PC-3 (cell line): Measurements from ENCODE around the gene EFTUD2. TPM values are rescaled to one million over a fixed set of nuclear protein-coding genes. Genes with fewer than 3 reads are reported as not detected.

Experiments
- ATAC-seq: fragments of 200-7000 bp; cut with Tn5 transposase; 2 replicates; pipeline ENCODE4 v1.9.1; 2020; ENCODE audit warnings: mild to moderate bottlenecking, moderate library complexity
- BruUV-seq: library from RNA; stranded (reverse); fragments of 400-500 nt; replicated peaks from 2 replicates; lab custom pipeline; 2021; lab: Mats Ljungman, UMichigan
- CTCF ChIA-PET: fragments of 300-600 bp; sonication (Branson Sonifier 250); formaldehyde crosslinking; loops from one replicate; lab custom pipeline; 2022; ENCODE audit warnings: antibody characterized with exemption; lab: Charles Lee
- POLR2A ChIA-PET: fragments of 300-600 bp; sonication (Branson Sonifier 250); formaldehyde crosslinking; loops from one replicate; lab custom pipeline; 2022; ENCODE audit warnings: antibody characterized with exemption; ENCODE audit not compliant: unreplicated experiment; lab: Charles Lee
- DNase-seq: peaks from one replicate; pipeline ENCODE4 v3.0.0-alpha.2; 2015
- H2AFZ ChIP-seq: fragments of 300-600 bp; sonication (generic); 2 replicates; pipeline ENCODE4 v1.6.0; 2016; ENCODE audit warnings: antibody characterized with exemption, low read length
- H3F3A ChIP-seq: fragments of 300-600 bp; sonication (generic); one replicate; pipeline ENCODE4 v1.6.0; 2017; ENCODE audit warnings: antibody characterized with exemption, low read length, control low read depth, mild to moderate bottlenecking; ENCODE audit not compliant: unreplicated experiment
- H3K27ac ChIP-seq: fragments of 300-600 bp; sonication (generic); 2 replicates; pipeline ENCODE4 v1.5.1; 2016; ENCODE audit warnings: mild to moderate bottlenecking, low read length
- H3K27me3 ChIP-seq: fragments of 300-600 bp; sonication (generic); 2 replicates; pipeline ENCODE4 v1.6.1; 2016; ENCODE audit warnings: low read length, mixed read lengths
- H3K36me3 ChIP-seq: fragments of 300-600 bp; sonication (generic); 2 replicates; pipeline ENCODE4 v1.6.1; 2016; ENCODE audit warnings: low read depth, mixed run types, low read length, mixed read lengths
- H3K4me1 ChIP-seq: fragments of 300-600 bp; sonication (generic); 2 replicates; pipeline ENCODE4 v1.5.1; 2016; ENCODE audit warnings: low read length; ENCODE audit not compliant: insufficient read depth
- H3K4me2 ChIP-seq: fragments of 300-600 bp; sonication (generic); 2 replicates; pipeline ENCODE4 v1.6.0; 2016; ENCODE audit warnings: low read length
- H3K4me3 ChIP-seq: fragments of 300-600 bp; sonication (generic); 2 replicates; pipeline ENCODE4 v1.5.1; 2016; ENCODE audit warnings: mild to moderate bottlenecking, low read length, mixed read lengths
- H3K79me2 ChIP-seq: fragments of 300-600 bp; sonication (generic); 2 replicates; pipeline ENCODE4 v1.6.1; 2017; ENCODE audit warnings: low read length, mixed read lengths
- H3K9ac ChIP-seq: fragments of 300-600 bp; sonication (generic); 2 replicates; pipeline ENCODE4 v1.6.0; 2016; ENCODE audit warnings: mild to moderate bottlenecking, low read length
- H3K9me2 ChIP-seq: fragments of 300-600 bp; sonication (generic); replicated peaks from 2 replicates; pipeline ENCODE4 v1.6.1; 2016; ENCODE audit warnings: mixed run types, low read length, mixed read lengths
- H3K9me3 ChIP-seq: fragments of 300-600 bp; sonication (generic); 2 replicates; pipeline ENCODE4 v1.6.1; 2016; ENCODE audit warnings: low read length, mixed read lengths
- H4K20me1 ChIP-seq: fragments of 300-600 bp; sonication (generic); 2 replicates; pipeline ENCODE4 v1.6.1; 2016; ENCODE audit warnings: low read length, mixed read lengths
- CTCF ChIP-seq: fragments of 300-600 bp; sonication (generic); conservative IDR thresholded peaks from 2 replicates; pipeline ENCODE4 v1.5.1; 2017; ENCODE audit warnings: antibody characterized with exemption, low read depth, mild to moderate bottlenecking, low read length
- EZH2 ChIP-seq: fragments of 300-600 bp; sonication (generic); IDR thresholded peaks from one replicate; pipeline ENCODE4 v1.6.1; 2017; ENCODE audit warnings: antibody characterized with exemption, mild to moderate bottlenecking, low read length; ENCODE audit not compliant: unreplicated experiment
- EZH2phosphoT487 ChIP-seq: fragments of 300-600 bp; sonication (generic); IDR thresholded peaks from 2 replicates; pipeline ENCODE4 v1.6.1; 2018; ENCODE audit warnings: mild to moderate bottlenecking, antibody characterized with exemption, low read length, borderline replicate concordance
- intact Hi-C: fragments of 100-400 bp; cut with micrococcal nuclease; formaldehyde crosslinking; loops from 2 replicates; pipeline ENCODE4 v1.9.0; 2023
- total RNA-seq: library from RNA; depleted of rRNA; stranded (reverse); fragments of >200 nt; gene quantifications from 2 replicates; pipeline ENCODE4 v1.2.3, GENCODE V29; 2014

The EFTUD2 gene
- total RNA-seq, 1 experiment from 2014 or later, result 227 TPM

GRCh38 chr17:44903012-44903685 lies 3.9 kb upstream of the EFTUD2 start:
- Histone ChIP-seq H4K20me1 (no peaks in the 10 kb centered on the region), H2AFZ (no peak overlapping the region), H3K4me3 (no peak overlapping the region), H3K4me2 (no peak overlapping the region), H3K9me3 (no peaks in the 10 kb centered on the region), H3F3A (peaks cover 4% of the 10 kb centered on the region), H3K79me2 (peaks cover 11% of the 10 kb centered on the region), H3K9ac (no peak overlapping the region), H3K9me2 (no peaks in the 10 kb centered on the region), H3K36me3 (no peaks in the 10 kb centered on the region), H3K4me1 (peaks cover 46% of the 10 kb centered on the region), H3K27ac (no peak overlapping the region), H3K27me3 (no peaks in the 10 kb centered on the region)
- POLR2A ChIA-PET, result no interaction called here
- intact Hi-C loops, result loop anchor here (5.0 kb wide), 1 partner anchor 119 kb away; no protein-coding TSS in a partner anchor
- CTCF ChIA-PET, result no interaction called here
- ATAC-seq (no peak), DNase-seq (no peak)
- no peak for TF ChIP-seq EZH2
- TF ChIP-seq CTCF, result no peak
- TF ChIP-seq EZH2phosphoT487, result no peak
- no TSS peak for BruUV-seq

- TF ChIP-seq EZH2phosphoT487, result no peak
- TF ChIP-seq CTCF, result no peak
- TF ChIP-seq EZH2, result no peak
- Histone ChIP-seq H3K36me3 (no peaks in the 10 kb centered on the region), H3K9me3 (no peaks in the 10 kb centered on the region), H3K79me2 (peaks cover 20% of the 10 kb centered on the region), H3K9me2 (no peaks in the 10 kb centered on the region), H3F3A (peaks cover 4% of the 10 kb centered on the region), H3K4me3 (no peak overlapping the region), H3K27me3 (no peaks in the 10 kb centered on the region), H3K27ac (peak overlapping the region; percentile 63), H3K4me2 (peak overlapping the region; percentile 40), H3K4me1 (peaks cover 49% of the 10 kb centered on the region), H4K20me1 (no peaks in the 10 kb centered on the region), H3K9ac (no peak overlapping the region), H2AFZ (no peak overlapping the region)
- CTCF ChIA-PET, result interaction anchor here (0.6 to 1.1 kb wide), 4 partner anchors 9 to 117 kb away, joined by 3 to 5 read pairs (median 3); no protein-coding TSS in a partner anchor
- no TSS peak for BruUV-seq
- ATAC-seq (no peak), DNase-seq (no peak)
- intact Hi-C loops, result loop anchor here (5.0 kb wide), 1 partner anchor 120 kb away; no protein-coding TSS in a partner anchor
- POLR2A ChIA-PET, result no interaction called here
These were observed 3.0 kb upstream of the EFTUD2 start for GRCh38 chr17:44902135-44902760.
